Measurements from ENCODE around the gene ECE1.
"Not testable (repeated sequence)": the region's sequence is repeated elsewhere in the genome, so short reads cannot be mapped to it uniquely, and the experiment has no call there.

Gene ECE1

GRCh38 chr1:21216835-21217811 is 73.1 kb downstream of the ECE1 start:
- ATAC-seq, result peak; percentile 34 to 57

- no peak for ATAC-seq
Observed at GRCh38 chr1:21212126-21212525, 78.1 kb downstream of the ECE1 start.

GRCh38 chr1:21208137-21208700 is 82.0 kb downstream of the ECE1 start:
- not testable (repeated sequence) for ATAC-seq

GRCh38 chr1:21206117-21206516 is 84.1 kb downstream of the ECE1 start:
- peak; percentile 67 to 85 for ATAC-seq

- ATAC-seq, result no peak
Observed at GRCh38 chr1:21205416-21205815, 84.8 kb downstream of the ECE1 start.

- ATAC-seq, result no peak
Observed at GRCh38 chr1:21201650-21202049, 88.6 kb downstream of the ECE1 start.

- not testable (repeated sequence) for ATAC-seq
Observed at GRCh38 chr1:21201238-21201637, 89.0 kb downstream of the ECE1 start.

- ATAC-seq, result no peak
Observed at GRCh38 chr1:21200767-21201166, 89.5 kb downstream of the ECE1 start.

- ATAC-seq, result no peak
Observed at GRCh38 chr1:21198929-21199328, 91.3 kb downstream of the ECE1 start.

GRCh38 chr1:21192871-21193270 is 97.4 kb downstream of the ECE1 start:
- ATAC-seq, result no peak

- ATAC-seq, result no peak
Observed at GRCh38 chr1:21192284-21192683, 98.0 kb downstream of the ECE1 start.

- ATAC-seq, result not testable (repeated sequence)
Observed at GRCh38 chr1:21190771-21191170, 99.5 kb downstream of the ECE1 start.

GRCh38 chr1:21189906-21190500 is 100.3 kb downstream of the ECE1 start:
- no peak for ATAC-seq

GRCh38 chr1:21189421-21189820 is 100.8 kb downstream of the ECE1 start:
- ATAC-seq, result no peak

- ATAC-seq, result no peak
Observed at GRCh38 chr1:21188235-21188634, 102.0 kb downstream of the ECE1 start.

- no peak for ATAC-seq
Observed at GRCh38 chr1:21185221-21185731, 105.0 kb downstream of the ECE1 start.

GRCh38 chr1:21184276-21184675 is 106.0 kb downstream of the ECE1 start:
- ATAC-seq, result no peak

- peak in 1 of 2 donors; percentile 43 for ATAC-seq
Observed at GRCh38 chr1:21182181-21182731, 108.0 kb downstream of the ECE1 start.

- ATAC-seq, result not testable (repeated sequence)
Observed at GRCh38 chr1:21178271-21178670, 112.0 kb downstream of the ECE1 start.

GRCh38 chr1:21176586-21177555 is 113.4 kb downstream of the ECE1 start, which contains the start of gene EIF4G3:
Gene EIF4G3 (minus strand): TSS chr1:21176897. CDS start chr1:21002742, 174,155 bp downstream.
- ATAC-seq, result peak; percentile 93

Data from activated CD4-positive, CD25-positive, alpha-beta regulatory T cell treated with anti-CD3 and anti-CD28 coated beads, Interleukin-2, amount 50 U/mL, for 24 hours (primary cell).